Measurements from ENCODE around the gene FBXW11. TPM values are rescaled to one million over a fixed set of nuclear protein-coding genes. Genes with fewer than 3 reads are reported as not detected.
"Not testable (repeated sequence)": the region's sequence is repeated elsewhere in the genome, so short reads cannot be mapped to it uniquely, and the experiment has no call there.

The FBXW11 gene
- total RNA-seq, 1 donor from 2014 or later, result 35.4 TPM

DNA sequence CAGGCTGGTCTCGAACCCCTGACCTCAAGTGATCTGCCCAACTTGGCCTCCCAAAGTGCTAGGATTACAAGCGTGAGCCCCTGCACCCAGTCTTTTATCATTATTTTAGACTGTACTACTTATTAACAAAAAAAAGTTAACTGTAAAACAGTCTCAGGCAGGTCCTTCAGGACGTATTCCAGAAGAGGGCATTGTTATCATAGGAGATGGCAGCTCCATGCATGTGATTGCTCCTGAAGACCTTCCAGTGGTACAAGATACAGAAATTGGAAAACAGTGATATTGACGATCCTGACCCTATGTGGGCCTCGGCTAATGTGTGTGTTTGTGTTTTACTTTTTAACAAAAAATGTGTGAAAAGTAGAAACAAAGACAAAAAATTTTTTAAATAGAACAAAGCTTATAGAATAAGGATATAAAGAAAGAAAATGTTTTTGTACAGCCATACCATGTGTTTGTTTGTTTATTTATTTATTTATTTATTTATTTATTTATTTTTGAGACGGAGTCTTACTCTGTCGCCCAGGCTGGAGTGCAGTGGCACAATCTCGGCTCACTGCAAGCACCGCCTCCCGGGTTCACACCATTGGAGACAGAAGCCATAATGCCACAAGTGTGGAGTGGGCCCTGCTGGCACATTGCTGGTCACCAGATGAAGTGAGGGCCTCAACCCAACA, 13.8 kb upstream of the FBXW11 start:
- intact Hi-C loops (cut with micrococcal nuclease), result not testable (repeated sequence)

- intact Hi-C loops (cut with micrococcal nuclease), result no loop called here
Observed at GRCh38 chr5:172015346-172015745, 8.9 kb upstream of the FBXW11 start.

- intact Hi-C loops (cut with micrococcal nuclease), result no loop called here
Observed at GRCh38 chr5:172010278-172010677, 3.8 kb upstream of the FBXW11 start.

DNA sequence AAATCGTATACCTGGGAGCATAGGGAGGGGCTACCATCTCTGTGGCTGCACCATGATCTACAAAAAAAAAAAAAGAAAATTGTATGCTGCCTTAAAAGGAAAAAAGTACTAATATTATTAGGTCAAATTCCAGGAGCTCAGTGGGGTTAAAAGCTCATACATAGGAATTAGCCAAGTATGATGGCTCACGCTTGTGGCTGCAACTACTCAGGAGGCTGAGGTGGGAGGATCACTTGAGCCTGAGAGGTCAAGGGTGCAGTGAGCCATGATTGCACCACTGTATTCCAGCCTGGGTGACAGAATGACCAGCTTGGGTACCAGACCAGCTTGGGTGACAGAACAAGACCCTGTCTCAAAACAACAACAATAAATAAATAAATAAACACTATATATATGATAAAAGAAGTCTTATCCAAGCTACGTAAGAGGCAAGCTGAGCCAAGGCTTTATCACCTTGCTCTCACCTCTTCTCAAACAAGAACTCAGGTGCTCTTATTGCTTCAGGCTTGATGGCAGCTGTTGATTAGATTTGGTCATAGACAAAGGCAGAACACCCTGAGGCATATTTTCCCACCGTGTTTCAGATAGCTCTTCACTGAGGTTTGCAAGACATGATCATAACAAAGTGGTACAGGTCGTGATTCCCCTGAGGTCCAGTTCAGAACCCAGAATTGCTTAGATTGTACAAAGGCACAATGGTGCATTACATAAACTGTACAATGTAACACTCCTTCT, 3.3 kb upstream of the FBXW11 start:
- intact Hi-C loops (cut with micrococcal nuclease), result loop anchor here (10.0 kb wide), 2 partner anchors 1705 to 1875 kb away; partner anchors contain the start of gene CPEB4

- intact Hi-C loops (cut with micrococcal nuclease), result loop anchor here (10.0 kb wide), 2 partner anchors 1704 to 1876 kb away; partner anchors contain the start of gene CPEB4
Observed at GRCh38 chr5:172008689-172009141, 2.3 kb upstream of the FBXW11 start.

DNA sequence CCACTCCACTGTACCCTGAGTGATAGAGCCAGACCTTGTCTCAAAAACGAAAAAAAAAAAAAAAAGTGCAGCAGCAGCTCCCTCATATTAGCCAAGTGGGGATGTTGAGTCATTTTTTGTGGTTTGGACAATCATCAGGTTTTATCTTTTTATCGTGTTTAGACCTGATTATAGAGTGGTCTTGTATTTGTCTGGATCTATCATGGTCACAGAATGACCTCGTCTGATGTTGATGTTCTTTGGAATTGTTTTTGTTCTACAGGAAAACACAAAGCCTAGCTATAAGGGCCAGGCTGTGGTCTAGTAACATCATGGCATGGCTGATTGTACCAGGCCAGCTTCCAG, 1.6 kb upstream of the FBXW11 start:
- intact Hi-C loops (cut with micrococcal nuclease), result loop anchor here (10.0 kb wide), 2 partner anchors 1703 to 1877 kb away; partner anchors contain the start of gene CPEB4

GRCh38 chr5:172007175-172008110, 1.0 kb upstream of the FBXW11 start:
- intact Hi-C loops (cut with micrococcal nuclease), result loop anchor here (1.0 to 10.0 kb wide), 7 partner anchors 33 to 1877 kb away; partner anchors contain the start of genes BNIP1, CPEB4 and DUSP1

GRCh38 chr5:172005708-172006320, 624 bp downstream of the FBXW11 start:
- intact Hi-C loops (cut with micrococcal nuclease), result loop anchor here (1.0 to 10.0 kb wide), 16 partner anchors 21 to 1879 kb away; partner anchors contain the start of genes BNIP1, CPEB4, DUSP1 and NPM1

DNA sequence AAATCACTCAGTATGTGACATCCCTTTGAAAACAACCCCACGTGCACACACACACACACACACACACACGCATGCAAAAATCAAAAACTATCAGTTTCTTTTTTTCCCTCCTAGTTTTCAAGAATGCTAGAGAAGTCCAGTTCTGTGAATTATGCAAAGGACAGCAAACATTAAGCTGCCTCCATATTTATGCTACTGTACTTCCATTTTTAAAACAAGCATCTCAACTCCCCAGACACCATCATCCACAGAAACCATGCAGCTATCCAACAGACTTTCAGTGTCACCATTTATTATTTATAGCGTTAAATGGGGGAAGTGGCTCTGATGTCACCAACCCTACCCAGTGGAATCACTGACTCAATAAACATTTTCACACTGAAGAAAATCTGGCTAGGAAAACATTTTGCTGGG, 1.6 kb downstream of the FBXW11 start:
- intact Hi-C loops (cut with micrococcal nuclease), result loop anchor here (1.0 to 10.0 kb wide), 4 partner anchors 20 to 1880 kb away; partner anchors contain the start of genes CPEB4 and RPL26L1

DNA sequence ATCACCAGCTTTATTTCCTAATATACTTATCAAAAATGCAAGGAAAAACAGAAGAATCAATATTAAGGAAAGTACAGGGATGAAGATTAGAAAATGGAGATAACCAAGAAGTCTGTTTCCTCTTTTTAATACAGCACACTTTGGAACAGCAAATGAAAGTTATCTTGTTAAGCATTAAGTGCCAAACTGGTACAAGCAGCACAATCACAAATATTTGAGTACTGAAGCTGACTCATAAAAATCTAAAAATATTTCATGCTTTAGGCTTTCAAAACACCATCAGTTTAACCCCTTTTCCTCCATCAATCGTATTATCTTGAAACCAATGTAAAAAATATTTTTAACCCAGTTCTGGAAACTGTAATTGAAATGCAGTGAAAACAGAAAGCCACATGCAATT, 2.7 kb downstream of the FBXW11 start:
- intact Hi-C loops (cut with micrococcal nuclease), result loop anchor here (2.0 to 10.0 kb wide), 3 partner anchors 955 to 1881 kb away; partner anchors contain the start of genes CPEB4 and RPL26L1

- intact Hi-C loops (cut with micrococcal nuclease), result loop anchor here (10.0 kb wide), 2 partner anchors 1698 to 1882 kb away; partner anchors contain the start of gene CPEB4
Observed at GRCh38 chr5:172002840-172003512, 3.5 kb downstream of the FBXW11 start.

GRCh38 chr5:172002310-172002709, 4.1 kb downstream of the FBXW11 start:
- intact Hi-C loops (cut with micrococcal nuclease), result loop anchor here (10.0 kb wide), 2 partner anchors 1698 to 1882 kb away; partner anchors contain the start of gene CPEB4

- intact Hi-C loops (cut with micrococcal nuclease), result loop anchor here (10.0 kb wide), 2 partner anchors 1695 to 1885 kb away; partner anchors contain the start of gene CPEB4
Observed at GRCh38 chr5:171999877-172000276, 6.6 kb downstream of the FBXW11 start.

DNA sequence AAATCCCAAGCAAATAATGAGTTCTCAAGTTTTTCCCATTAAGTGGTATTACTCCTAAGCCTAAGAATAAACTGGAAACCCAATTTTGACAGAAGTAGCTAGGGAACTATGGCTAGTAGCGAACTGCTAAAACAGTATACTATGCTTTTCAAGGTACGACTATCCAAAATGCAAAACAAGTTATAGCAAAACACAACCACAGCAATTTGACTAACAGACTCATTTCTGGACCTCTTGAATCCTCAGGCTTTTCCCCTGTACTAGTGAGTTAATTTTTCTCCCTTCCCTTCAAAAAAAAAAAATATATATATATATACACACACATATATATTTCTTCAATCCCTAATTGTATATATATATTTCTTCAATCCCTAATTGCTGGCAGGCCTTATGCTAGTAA, 7.3 kb downstream of the FBXW11 start:
- intact Hi-C loops (cut with micrococcal nuclease), result no loop called here

DNA sequence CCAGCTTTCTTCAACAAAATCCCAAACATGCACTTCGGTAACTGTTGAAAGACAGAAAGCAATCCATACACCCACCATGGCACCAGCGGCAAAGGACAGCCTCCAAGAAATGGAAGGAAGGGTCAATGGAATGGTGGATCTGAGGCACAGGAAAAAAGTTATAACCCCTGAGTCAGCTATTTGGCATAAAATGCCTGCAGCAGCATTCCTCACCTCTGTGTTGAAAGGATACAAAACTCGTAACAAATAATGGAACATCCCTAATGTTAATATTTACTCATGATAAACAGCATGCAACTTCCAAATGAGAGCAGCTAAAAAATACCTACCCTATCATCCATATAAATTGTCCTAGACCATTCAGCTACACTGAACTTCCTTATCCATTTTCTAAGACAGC, 9.4 kb downstream of the FBXW11 start:
- intact Hi-C loops (cut with micrococcal nuclease), result no loop called here

GRCh38 chr5:171992813-171993212, 13.6 kb downstream of the FBXW11 start:
- intact Hi-C loops (cut with micrococcal nuclease), result no loop called here

GRCh38 chr5:171992305-171992704, 14.1 kb downstream of the FBXW11 start:
- intact Hi-C loops (cut with micrococcal nuclease), result no loop called here

- intact Hi-C loops (cut with micrococcal nuclease), result no loop called here
Observed at GRCh38 chr5:171990713-171991015, 15.8 kb downstream of the FBXW11 start.

DNA sequence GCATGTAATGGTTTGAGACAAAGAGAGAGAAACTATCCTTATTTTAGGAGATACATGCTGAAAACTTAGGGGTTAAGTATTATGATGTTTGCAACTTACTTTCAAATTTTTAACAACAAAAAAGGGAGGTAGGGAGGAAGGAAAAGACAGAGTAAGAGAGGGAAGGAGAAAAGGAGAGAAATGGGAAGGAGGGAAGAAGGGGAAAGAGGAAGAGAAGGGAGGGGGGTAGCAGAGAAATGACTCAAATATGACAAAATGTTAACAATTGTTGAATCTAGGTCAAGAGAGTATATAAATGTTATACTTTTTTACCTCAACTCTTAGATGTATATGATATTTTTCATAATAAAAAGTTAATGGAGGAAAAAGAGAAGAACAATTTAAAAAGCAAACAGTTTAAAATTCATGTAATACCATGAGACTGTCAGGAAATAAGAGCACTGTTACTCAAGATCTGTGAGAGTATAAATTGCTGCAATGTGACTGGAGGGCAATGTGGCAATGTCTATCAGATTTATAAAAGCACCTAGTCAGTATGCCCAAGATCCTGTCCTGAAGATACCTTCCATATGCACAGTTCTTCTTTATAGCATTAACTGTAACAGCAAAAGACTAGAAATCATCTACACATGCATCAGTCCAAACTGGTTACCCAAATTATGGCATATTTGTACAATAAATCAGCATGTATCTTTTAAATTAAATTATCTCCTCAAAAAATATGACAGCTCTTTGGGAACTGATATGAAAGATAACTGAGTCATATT, 16.3 kb downstream of the FBXW11 start:
- intact Hi-C loops (cut with micrococcal nuclease), result loop anchor here (1.0 to 5.0 kb wide), 2 partner anchors 78 to 198 kb away; partner anchors contain the start of gene STK10

All from T-helper 1 cell treated with Interleukin-12 subunit alpha and Interleukin-12 subunit beta and Interleukin-4 antibody, amounts not matched to agents 30 ng/mL and 1 ng/mL, for 36 hours (primary cell).